HG03460 (cell line): ENCODE results near the gene ANTXR2.
"Not testable (repeated sequence)": the region's sequence is repeated elsewhere in the genome, so short reads cannot be mapped to it uniquely, and the experiment has no call there.

Experiments used
- ATAC-seq: cut with Tn5 transposase; IDR thresholded peaks from one replicate; pipeline ENCODE4 v1.9.1; 2021; ENCODE audit not compliant: unreplicated experiment

Gene ANTXR2

DNA sequence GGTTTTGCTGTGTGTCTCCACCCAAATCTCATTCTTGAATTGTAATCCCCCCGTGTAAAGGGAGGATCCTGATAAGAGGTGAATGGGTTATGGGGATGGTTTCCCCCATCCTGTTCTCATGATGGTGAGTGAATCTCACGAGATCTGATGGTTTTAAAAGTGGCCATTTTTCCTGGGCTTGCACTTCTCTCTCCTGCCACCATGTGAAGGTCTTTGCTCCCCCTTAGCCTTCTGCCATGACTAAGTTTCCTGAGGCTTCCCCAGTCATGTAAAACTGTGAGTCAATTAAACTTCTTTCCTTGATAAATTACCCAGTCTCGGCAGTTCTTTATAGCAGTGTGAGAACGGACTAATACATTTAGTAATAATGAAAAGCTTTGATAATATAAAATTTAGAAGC is 46.9 kb downstream of the ANTXR2 start:
- no peak for ATAC-seq

DNA sequence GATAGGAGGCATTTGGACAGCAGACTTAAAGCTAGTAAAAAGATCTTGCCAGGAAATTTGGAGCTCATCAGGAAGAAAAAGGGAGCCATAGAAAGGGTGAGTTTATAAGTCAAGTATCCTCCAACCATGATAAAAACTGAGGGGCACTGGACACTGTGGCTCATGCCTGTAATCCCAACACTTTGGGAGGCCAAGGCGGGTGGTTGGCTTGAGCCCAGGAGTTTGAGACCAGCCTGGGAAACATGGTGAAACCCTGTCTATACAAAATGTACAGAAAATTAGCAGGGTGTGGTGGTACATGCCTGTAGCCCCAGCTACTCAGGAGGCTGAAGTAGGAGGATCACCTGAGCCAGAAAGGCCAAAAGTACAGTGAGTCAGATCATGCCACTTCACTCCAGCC is 48.7 kb downstream of the ANTXR2 start:
- ATAC-seq = no peak

GRCh38 chr4:80022282-80022681 is 50.7 kb downstream of the ANTXR2 start:
- no peak for ATAC-seq

- peak; percentile 64 for ATAC-seq
Observed at GRCh38 chr4:80017125-80017854, 55.7 kb downstream of the ANTXR2 start.

- ATAC-seq = no peak
Observed at GRCh38 chr4:80016506-80016905, 56.5 kb downstream of the ANTXR2 start.

- ATAC-seq = no peak
Observed at GRCh38 chr4:80015407-80016189, 57.4 kb downstream of the ANTXR2 start.

- no peak for ATAC-seq
Observed at GRCh38 chr4:80014531-80014930, 58.5 kb downstream of the ANTXR2 start.

DNA sequence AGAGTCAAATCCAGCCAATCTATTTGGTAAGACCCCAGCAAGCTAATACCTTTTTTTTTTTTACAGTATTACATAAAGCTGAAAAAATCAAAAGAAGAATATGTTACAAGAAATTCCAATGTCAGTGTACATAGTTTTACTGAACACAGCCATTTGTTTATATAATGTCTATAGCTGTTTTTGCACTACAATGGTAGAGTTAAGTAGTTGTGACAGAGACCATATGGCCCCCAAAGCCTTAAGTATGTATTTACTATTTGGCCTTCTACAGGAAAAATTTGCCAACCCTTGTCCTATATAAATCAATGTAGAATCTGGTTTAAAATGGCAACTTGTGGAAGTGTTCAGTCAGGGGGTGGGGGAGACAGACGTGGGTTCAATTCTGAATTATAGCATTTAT is 60.7 kb downstream of the ANTXR2 start:
- ATAC-seq = no peak

DNA sequence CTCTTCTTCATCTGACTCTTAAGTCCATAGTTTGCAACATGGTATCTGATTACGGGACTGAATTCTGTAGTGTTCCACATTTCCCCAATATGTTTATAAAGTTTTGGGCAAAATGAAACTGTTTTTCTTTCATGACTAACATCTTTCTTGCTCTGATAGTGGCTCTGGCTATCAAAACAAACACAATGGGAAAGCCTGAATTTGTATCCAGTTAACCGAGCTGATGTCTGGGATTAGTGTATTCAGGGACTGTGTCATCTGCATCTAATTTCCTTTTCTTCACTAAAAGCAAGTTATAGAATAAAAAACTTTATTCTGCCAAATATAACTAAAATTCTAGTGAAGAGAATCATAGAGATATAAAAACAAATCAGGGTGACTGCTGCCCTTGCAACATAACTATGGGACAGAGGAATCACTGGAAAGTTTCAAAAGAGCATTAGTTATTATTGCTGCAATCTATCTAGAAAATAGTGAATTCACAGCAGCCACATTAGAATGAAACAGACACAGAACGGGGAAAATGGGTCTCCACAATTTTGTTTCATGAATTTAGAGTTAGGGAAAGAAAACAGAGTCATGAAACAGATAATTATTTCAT is 61.3 kb downstream of the ANTXR2 start:
- ATAC-seq = no peak

DNA sequence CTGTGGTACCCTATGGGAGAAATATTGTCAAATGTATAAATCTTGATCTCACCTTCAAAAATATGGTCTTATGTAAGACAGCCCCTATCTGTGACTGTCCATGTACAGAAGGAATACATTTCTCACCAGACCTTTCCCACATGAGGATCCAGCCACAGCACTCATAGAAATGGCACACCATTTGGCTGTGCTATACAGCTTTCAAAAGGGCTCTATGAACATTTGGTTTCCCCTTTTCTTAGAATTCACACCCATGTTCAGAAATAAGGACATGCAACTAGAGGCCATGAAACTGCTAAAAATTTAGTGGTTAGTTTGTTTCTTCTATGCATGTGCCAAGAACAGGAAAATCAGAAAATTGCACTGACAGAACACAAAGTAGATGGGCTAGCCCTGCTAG is 62.7 kb downstream of the ANTXR2 start:
- ATAC-seq = no peak

DNA sequence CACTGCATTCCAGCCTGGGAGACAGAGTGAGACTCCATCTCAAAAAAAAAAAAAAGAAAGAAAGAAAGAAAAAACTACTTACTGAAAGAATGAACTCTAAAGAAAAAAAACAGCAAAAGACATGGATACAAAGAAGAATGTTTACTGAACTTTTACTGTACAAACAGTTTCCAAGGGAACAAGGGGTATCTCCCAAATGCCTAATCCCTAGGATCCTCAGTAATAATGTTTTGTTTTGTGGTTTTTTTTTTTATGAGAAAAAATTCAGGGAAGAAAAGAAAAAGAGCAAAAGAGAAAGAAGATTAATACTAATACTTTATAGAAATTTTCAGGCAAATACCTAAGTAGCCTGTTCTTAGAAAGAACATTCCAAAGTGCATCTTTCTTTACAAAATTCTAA is 63.2 kb downstream of the ANTXR2 start:
- ATAC-seq = no peak

- ATAC-seq = no peak
Observed at GRCh38 chr4:80008971-80009370, 64.1 kb downstream of the ANTXR2 start.

GRCh38 chr4:80008351-80008750 is 64.7 kb downstream of the ANTXR2 start:
- no peak for ATAC-seq

- peak; percentile 69 for ATAC-seq
Observed at GRCh38 chr4:80007745-80008149, 65.3 kb downstream of the ANTXR2 start.

- no peak for ATAC-seq
Observed at GRCh38 chr4:80006935-80007744, 65.9 kb downstream of the ANTXR2 start.

- no peak for ATAC-seq
Observed at GRCh38 chr4:80005863-80006262, 67.2 kb downstream of the ANTXR2 start.

DNA sequence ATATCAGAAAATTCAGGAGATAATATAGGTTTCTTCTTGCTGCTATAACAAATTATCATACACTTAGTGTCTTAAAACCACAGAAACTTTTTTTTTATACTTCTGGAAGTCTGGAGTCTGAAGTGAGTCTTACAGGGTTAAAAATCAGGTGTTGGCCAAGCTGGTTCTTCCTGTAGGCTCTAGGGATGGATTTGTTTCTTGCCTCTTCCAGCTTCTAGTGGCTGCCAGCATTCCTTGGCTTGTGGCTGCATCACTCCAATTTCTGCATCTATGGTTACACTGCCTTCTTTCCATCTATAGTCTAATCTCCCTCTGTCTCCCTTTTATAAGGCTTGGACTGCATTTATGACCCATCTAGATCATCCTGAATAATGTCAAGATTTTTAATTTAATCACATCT is 68.7 kb downstream of the ANTXR2 start:
- no peak for ATAC-seq

DNA sequence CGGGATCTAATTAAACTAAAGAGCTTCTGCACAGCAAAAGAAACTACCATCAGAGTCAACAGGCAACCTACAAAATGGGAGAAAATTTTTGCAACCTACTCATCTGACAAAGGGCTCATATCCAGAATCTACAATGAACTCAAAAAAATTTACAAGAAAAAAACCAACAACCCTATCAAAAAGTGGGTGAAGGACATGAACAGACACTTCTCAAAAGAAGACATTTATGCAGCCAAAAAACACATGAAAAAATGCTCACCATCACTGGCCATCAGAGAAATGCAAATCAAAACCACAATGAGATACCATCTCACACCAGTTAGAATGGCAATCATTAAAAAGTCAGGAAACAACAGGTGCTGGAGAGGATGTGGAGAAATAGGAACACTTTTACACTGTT is 70.5 kb downstream of the ANTXR2 start:
- ATAC-seq = not testable (repeated sequence)

- not testable (repeated sequence) for ATAC-seq
Observed at GRCh38 chr4:79999048-79999447, 74.0 kb downstream of the ANTXR2 start.

- no peak for ATAC-seq
Observed at GRCh38 chr4:79998201-79998600, 74.8 kb downstream of the ANTXR2 start.

DNA sequence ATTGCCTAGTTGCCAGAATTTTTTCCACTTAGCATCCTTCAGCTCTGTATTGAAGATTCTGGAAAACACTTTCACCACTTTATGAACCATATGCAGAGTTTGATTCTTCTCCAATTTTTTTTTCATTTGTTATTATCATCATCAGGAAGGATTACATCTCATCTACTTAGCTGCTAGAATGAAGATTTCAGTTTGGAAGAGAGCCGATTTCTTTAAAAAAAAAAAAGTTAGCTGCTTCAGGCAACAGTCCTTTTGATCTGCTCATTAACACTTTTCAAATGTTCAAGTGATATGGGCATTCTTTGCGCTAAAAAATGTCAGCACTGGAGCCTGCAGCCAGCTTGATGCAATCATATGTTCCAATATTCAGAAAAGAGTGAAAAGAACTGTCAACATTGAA is 76.2 kb downstream of the ANTXR2 start:
- ATAC-seq = no peak
